Bronchus fibroblast of lung (primary cell): ENCODE data around the gene CD81. TPM values are rescaled to one million over a fixed set of nuclear protein-coding genes. Genes with fewer than 3 reads are reported as not detected.

Source experiments
- total RNA-seq: library from RNA; depleted of rRNA; stranded (reverse); fragments of >200 nt; gene quantifications from 2 replicates; pipeline ENCODE4 v1.2.3, GENCODE V29; 2015

The CD81 gene, protein sequence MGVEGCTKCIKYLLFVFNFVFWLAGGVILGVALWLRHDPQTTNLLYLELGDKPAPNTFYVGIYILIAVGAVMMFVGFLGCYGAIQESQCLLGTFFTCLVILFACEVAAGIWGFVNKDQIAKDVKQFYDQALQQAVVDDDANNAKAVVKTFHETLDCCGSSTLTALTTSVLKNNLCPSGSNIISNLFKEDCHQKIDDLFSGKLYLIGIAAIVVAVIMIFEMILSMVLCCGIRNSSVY
- total RNA-seq = 156 and 207 TPM in 2 replicates

DNA sequence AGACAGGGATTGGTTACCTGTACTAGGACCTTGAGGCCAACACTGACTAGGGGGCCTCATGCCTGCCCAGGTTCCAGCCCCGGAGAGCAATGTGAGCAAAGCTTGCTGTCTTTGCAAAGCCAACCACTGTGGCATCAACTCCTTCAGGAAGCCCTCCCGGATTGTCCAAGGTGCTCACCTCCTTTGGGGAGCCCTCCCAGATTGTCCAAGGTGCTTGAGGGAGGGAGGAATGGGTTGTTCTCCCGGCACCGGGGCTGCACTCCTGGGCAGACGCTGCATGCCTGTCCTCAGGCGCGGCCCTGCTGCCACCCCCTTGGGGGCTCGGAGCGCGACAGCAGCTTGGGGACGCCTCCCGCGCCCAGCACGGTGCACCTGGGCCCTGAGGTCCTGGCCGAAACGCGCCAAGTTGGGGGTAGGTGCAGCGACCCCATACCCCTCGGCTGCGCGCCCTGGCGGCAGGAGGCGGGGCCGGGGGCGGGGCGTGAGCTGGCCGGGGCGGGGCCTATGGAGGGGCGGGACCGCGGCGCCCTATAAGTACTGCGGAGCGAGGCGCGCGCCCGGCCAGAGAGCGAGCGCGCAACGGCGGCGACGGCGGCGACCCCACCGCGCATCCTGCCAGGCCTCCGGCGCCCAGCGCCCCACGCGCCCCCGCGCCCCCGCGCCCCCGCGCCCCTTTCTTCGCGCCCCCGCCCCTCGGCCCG is at the start of gene CD81:
TSS of gene CD81 (plus strand) at position 560 of the 701 bp plus-strand sequence. CDS start 240 bp downstream, outside the sequence.

DNA sequence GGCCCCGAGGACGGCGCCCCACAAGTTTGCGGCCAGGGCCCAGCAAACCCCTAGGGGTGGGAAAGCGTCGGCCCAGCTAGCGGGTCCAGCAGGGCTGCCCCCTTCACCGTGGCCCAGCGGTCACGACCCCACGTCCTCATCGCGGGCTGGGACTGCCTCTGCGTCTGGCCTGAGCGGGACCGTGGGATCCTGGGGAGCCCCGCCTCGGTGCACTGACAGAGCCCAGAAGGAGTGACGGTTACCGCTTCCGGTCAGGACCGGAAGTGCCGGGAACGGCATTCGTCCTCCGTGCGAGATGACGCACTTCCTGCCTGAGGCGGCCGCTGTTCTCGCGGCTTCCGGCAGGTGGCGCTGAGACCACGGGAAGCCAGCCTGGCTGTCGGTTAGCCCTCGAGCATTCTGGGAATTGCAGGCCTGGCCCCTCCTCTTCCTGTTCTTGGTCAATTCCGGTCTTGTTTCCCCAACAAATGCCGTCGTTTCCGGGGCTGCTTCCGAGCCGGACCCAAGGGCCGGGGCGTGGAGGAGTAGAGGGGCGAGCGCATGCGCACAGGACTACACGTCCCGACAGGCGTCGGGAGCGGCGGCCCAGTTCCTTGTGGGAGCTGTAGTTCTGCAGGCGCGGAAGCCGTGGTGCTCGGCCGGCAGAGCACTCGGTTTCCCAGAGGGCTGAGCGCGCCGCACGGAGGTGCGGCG is 23.1 kb downstream of the CD81 start, which contains the start of gene TSSC4:
TSS of gene TSSC4 (plus strand) at position 682 of the 693 bp plus-strand sequence. CDS start 1,884 bp downstream, outside the sequence.

DNA sequence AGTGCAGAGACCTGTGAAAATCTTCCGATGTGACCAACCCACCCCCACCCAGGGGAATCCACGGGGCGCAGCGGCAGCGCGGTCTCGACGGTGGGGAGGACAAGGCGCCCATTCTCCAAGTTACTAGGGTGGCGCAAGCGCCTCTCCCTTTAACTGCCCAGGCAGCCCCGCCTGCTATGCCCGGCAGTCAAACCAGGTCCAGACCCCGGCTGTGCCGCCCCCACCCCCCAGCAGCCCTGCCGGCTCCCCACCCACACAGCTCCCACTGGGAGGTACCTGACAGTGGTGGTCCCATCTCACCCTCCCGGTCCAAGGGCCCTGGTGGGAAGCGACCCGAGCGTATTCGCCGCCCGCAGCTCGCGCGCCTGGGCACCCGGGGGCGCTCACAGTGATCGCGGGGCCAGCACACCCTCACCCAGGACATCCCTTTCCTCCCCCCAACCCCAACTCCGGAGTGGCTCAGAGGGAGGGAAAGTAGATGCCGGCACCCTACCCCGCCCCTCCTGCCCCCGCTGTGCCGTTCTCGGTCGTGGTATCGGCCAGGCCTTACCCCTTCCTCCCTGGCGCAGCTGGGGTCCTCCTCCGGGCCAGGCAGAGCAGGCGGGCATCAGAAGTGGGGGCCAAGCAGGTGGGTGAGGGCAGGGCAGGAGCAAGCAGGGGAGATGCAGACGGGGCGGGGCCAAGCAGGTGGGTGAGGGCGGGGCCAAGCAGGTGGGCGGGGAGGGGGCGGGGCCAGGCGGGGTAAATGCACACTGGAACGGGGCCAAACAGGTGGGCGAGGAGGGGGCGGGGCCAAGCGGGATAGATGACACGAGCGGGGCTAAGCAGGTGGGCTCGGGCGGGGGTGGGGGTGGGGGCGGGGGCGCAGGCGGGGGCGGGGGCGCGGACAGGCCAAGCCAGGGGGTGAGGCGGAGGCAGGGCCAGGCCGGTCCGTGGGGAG is 67.0 kb downstream of the CD81 start, which contains the start of gene TRPM5:
TSS of gene TRPM5 (minus strand) at position 634 of the 940 bp plus-strand sequence. CDS start 21,478 bp downstream, outside the sequence.

DNA sequence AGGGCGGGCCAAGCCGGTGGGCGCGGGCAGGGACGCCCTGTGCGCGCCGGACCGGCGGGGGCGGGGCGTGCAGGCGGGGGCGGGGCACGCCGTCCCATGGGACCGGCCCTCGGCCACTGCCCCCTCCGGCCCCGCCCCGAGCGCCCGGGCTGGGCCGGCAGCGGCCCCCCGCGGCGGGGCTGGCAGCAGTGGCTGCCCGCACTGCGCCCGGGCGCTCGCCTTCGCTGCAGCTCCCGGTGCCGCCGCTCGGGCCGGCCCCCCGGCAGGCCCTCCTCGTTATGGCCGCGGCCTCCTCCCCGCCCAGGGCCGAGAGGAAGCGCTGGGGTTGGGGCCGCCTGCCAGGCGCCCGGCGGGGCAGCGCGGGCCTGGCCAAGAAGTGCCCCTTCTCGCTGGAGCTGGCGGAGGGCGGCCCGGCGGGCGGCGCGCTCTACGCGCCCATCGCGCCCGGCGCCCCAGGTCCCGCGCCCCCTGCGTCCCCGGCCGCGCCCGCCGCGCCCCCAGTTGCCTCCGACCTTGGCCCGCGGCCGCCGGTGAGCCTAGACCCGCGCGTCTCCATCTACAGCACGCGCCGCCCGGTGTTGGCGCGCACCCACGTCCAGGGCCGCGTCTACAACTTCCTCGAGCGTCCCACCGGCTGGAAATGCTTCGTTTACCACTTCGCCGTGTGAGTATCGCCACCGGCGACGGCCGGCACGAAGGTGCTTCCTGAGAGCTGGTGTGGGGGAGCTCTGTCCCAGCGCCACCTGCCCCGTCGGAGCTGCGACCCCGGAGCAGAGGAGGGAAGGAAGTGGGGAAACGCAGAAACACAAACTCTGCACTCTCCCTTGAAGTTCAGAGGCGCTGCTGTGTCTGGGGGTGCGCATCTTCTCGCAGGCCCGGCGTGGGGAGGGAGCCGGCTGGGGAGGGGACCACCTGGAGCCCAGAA is 68.0 kb downstream of the CD81 start, which contains the start of gene KCNQ1:
TSS of gene KCNQ1 (plus strand) at position 188 of the 925 bp plus-strand sequence. CDS start at position 279, 91 bp downstream.

Other genes starting within 250 kb of the CD81 start
- 19.8 and 21.6 TPM in 2 replicates for gene IGF2, start 237.9 kb upstream of the CD81 start, total RNA-seq
- gene INS, start 216.1 kb upstream of the CD81 start, total RNA-seq = not detected in 2 replicates
- gene TH, start 205.5 kb upstream of the CD81 start, total RNA-seq = 0.50 TPM in 1 of 2 replicates, not detected in the other
- gene ASCL2, start 106.7 kb upstream of the CD81 start, total RNA-seq = not detected in 2 replicates
- gene C11orf21, start 75.4 kb upstream of the CD81 start, total RNA-seq = under 0.01 TPM in 1 of 2 replicates, not detected in the other
- gene TSPAN32, start 75.3 kb upstream of the CD81 start, total RNA-seq = 0.45 and 0.50 TPM in 2 replicates
- 44.6 and 47.1 TPM in 2 replicates for gene TSSC4, start 23.4 kb downstream of the CD81 start, total RNA-seq
- gene TRPM5, start 67.2 kb downstream of the CD81 start, total RNA-seq = not detected in 2 replicates
- gene KCNQ1, start 67.7 kb downstream of the CD81 start, total RNA-seq = under 0.01 TPM in 1 of 2 replicates, not detected in the other